ENCODE data around the gene VCL.

DNA sequence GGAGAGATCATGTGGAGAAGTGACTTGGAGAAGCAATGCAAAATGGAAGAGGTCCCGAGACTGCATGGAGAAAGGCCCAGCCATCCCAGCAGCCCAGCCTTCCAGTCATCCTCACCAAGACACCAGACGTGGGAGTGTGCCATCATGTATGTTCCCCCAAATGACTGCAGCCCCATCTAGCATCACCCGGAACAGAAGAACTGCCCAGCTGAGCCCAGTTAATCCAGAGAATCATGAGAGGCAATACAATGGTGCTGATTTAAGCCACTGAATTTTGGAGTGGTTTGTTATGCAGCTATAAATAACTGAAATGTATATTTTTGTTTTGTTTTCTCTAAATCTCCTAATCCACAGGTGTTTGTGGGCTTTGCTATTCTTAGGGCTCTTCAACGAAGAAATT lies 22.5 kb upstream of the VCL start:
- no peak for TF ChIP-seq CTCF (IDR thresholded peaks at IDR 0.05)
- no peak for TF ChIP-seq EP300 (IDR thresholded peaks at IDR 0.05; ENCODE audit: low read depth)

Measured in transverse colon (tissue), 3 donors.